ENCODE results near the gene ZDHHC14. TPM values are rescaled to one million over a fixed set of nuclear protein-coding genes. Genes with fewer than 3 reads are reported as not detected.

Gene ZDHHC14
- total RNA-seq, 1 experiment from 2014 or later, result 1.7 TPM

- H3K9ac ChIP-seq (ENCODE audit: extremely low read depth, insufficient read length, low read length), result no peak overlapping the region
- H3K56ac ChIP-seq (ENCODE audit: insufficient read length, low read depth, low read length), result no peak overlapping the region
- no peak overlapping the region for H3K27ac Mint-ChIP-seq
- H3K4me2 ChIP-seq (ENCODE audit: insufficient read depth, insufficient read length, low read length), result no peak overlapping the region
- H2BK12ac ChIP-seq (ENCODE audit: insufficient read length, low read depth, low read length), result no peak overlapping the region
- H4K20me1 ChIP-seq (ENCODE audit: control insufficient read depth, insufficient read depth, insufficient read length), result no peaks in the 10 kb centered on the region
- no peak overlapping the region for H2BK120ac ChIP-seq (ENCODE audit: low read depth, low read length, poor library complexity, severe bottlenecking)
- H3K27ac ChIP-seq (ENCODE audit: insufficient read length, low read depth, low read length), result no peak overlapping the region
- no CpG with 5 or more reads among the region's 3 CpGs for WGBS (ENCODE audit: extremely low coverage, insufficient read length, low lambda C conversion rate)
- no peak overlapping the region for H4K5ac ChIP-seq (ENCODE audit: insufficient read length, low read depth, low read length)
- no peak for DNase-seq
- H3K9me3 ChIP-seq (ENCODE audit: control insufficient read depth, low read depth, low read length), result no peaks in the 10 kb centered on the region
- H3K9me3 Mint-ChIP-seq, result peaks cover 9 to 21% of the 10 kb centered on the region in 2 experiments
- H2AFZ ChIP-seq (ENCODE audit: low read length), result no peak overlapping the region
- no peak for TF ChIP-seq CTCF (conservative IDR thresholded peaks at IDR 0.05)
- H4K8ac ChIP-seq (replicated peaks; ENCODE audit: insufficient read length, low read depth, low read length), result no peak overlapping the region
- H3K4ac ChIP-seq (ENCODE audit: low read depth, low read length), result no peak overlapping the region
- H3K4me3 Mint-ChIP-seq, result no peak overlapping the region
- no peak overlapping the region for H4K91ac ChIP-seq (ENCODE audit: insufficient read length, low read depth, low read length)
- H3K18ac ChIP-seq (ENCODE audit: insufficient read length, low read depth, low read length), result no peak overlapping the region
- H3K14ac ChIP-seq (ENCODE audit: insufficient read depth, low read length), result no peak overlapping the region
- no peaks in the 10 kb centered on the region for H3K27me3 ChIP-seq (ENCODE audit: insufficient read depth, low read length)
- peaks cover 1% of the 10 kb centered on the region; the same call in 1 of the 2 replicates for H3K27me3 Mint-ChIP-seq (ENCODE audit: low read depth)
- H3K4me1 Mint-ChIP-seq, result no peaks in the 10 kb centered on the region; a peak in 1 of 4 replicates
- peaks cover 3 to 13% (median 4%) of the 10 kb centered on the region in 3 experiments; a peak in 3 of 7 replicates for H3K36me3 Mint-ChIP-seq (ENCODE audit: insufficient read depth in 1 of 3, low read depth in 3 of 3)
- H3K4me1 ChIP-seq (ENCODE audit: insufficient read depth, low read length), result no peaks in the 10 kb centered on the region
- H2BK15ac ChIP-seq (ENCODE audit: low read depth, low read length), result no peak overlapping the region
- H3K23ac ChIP-seq (ENCODE audit: insufficient read length, low read depth, low read length), result no peak overlapping the region
- H2BK5ac ChIP-seq (ENCODE audit: insufficient read length, low read length), result no peak overlapping the region
- no peaks in the 10 kb centered on the region for H3K23me2 ChIP-seq (ENCODE audit: insufficient read length, low read depth, low read length, poor library complexity, severe bottlenecking)
- H2AK5ac ChIP-seq (ENCODE audit: insufficient read length, low read length), result no peak overlapping the region
- H3K79me1 ChIP-seq (ENCODE audit: insufficient read depth, low read depth, low read length, poor library complexity, severe bottlenecking), result no peaks in the 10 kb centered on the region
- no peak overlapping the region for H3T11ph ChIP-seq (ENCODE audit: low read length)
- no peaks in the 10 kb centered on the region for H3K79me2 ChIP-seq (ENCODE audit: insufficient read depth, low read length)
- no peak overlapping the region for H2BK20ac ChIP-seq (ENCODE audit: low read depth, low read length, poor library complexity, severe bottlenecking)
Observed at GRCh38 chr6:157579467-157580031, 198.6 kb downstream of the ZDHHC14 start.

Data from H9 (cell line).